GM18861 (cell line): Measurements from ENCODE around the gene ROMO1.
A peak's percentile ranks its signal among the peaks of the same experiment; 100 is the strongest.

Experiments
- ATAC-seq: cut with Tn5 transposase; IDR thresholded peaks from one replicate; pipeline ENCODE4 v1.9.1; 2021; ENCODE audit not compliant: unreplicated experiment

Gene ROMO1

DNA sequence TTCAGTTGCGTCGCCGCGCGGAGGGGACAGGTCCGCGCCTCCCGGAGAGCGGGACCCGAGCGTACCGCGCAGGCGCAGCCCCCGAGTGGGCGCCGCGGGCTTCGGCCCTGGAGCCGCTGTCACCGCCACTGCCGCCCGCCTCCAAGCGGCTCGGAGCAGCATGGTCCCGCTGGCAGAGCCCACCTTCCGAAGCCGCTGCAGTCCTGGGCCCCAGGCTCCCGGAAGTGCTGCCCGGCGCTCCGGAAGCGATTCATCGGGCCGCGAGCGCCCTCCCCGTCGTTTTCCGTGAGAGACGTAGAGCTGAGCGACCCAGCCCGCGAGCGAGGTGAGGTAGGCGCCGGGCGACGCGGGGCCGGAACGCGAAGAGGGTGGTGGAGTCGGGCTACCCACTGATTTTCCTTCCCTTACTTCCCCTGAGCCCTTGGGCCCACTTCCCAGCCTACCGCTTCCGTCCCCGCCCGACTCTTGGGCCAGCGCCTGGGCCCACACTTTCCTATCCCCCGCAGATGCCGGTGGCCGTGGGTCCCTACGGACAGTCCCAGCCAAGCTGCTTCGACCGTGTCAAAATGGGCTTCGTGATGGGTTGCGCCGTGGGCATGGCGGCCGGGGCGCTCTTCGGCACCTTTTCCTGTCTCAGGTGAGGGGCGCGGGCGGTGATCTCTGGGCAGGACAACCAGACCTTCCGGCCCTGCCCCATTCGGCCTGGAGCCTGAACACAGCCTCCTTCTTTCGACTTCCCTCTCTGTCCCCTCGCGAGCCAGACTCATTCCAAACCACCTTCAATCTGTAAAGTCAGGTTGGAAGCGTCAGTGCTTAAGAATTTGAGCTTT lies at the start of gene ROMO1, which contains the start of gene NFS1:
Gene ROMO1 (plus strand): TSS at position 279 of the 830 bp plus-strand sequence. CDS start 228 bp downstream, at position 507.
Gene NFS1 (minus strand): TSS at position 226 of the 830 bp plus-strand sequence. CDS start 64 bp downstream, at position 162.
- ATAC-seq, result peak; percentile 60

DNA sequence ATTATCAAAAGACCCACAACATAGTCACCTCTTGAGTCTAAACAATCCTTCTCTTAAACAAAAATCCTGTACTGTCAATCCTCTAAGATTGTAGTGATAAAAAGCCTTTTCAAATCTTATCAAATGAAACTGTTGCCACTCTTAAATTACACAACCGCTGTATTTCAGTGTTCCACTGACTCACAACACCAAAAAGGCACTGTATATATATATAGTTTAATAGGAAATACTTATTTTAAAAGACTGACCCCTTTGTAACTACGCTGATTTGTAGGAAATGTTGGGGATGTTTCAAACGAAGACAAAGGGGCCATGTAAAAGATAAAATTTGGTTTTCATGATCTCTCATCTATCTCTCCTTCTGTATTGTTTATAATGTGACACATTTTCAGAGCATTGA lies 48.6 kb upstream of the ROMO1 start:
- ATAC-seq, result no peak

DNA sequence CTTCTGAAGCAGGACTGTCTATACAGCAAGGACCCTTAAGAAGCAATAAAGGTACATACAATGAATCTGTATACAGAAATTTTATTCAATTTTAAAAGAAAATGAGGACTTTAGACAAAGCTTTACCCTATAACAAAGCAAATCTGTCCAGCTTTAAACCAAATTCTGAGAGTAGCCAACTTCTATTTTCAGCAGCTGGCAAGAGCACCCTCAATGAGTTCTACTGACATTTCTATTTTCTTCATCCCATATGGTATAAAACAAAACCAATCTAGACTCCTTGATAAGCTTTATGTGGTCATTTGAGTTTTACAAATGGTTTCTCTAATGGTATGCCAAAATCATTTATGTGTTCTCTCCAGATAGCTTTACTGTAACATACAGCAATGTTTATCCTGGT lies 47.2 kb upstream of the ROMO1 start:
- no peak for ATAC-seq

DNA sequence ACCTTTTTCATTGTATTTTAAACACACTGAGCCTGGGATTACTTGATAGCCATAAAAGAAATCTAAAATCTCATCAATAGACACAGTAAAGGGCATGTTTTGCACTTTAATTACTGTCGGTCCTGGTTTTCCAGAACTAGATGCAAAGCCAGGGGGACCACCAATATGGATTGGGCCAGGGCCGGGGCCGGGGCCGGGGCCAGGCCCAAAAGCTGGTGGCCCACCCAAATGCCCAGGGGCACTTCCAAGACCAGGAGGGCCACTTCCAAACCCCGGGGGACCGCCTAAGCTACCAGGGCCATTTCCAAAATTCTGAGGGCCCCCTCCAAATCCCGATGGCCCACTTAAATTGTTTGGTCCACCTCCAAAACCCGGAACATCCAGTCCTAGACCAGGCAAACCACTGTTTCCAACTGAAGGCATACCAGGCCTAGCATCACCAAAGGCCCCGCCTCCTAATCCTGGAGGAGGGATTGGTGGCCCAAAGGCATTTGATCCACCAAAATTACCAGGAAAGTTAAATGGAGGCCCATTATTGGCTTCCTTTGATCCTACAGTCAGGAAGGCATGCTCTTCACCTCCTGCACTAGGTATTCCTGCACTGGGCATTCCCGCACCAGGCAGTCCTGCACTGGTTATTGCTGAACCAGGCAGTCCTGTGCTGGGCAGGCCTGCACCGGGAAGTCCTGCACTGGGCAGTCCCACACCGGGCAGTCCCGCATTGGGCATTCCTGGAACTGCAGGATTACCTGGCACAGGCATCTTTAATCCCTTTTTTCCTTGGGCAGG lies 46.4 kb upstream of the ROMO1 start:
- ATAC-seq, result no peak

DNA sequence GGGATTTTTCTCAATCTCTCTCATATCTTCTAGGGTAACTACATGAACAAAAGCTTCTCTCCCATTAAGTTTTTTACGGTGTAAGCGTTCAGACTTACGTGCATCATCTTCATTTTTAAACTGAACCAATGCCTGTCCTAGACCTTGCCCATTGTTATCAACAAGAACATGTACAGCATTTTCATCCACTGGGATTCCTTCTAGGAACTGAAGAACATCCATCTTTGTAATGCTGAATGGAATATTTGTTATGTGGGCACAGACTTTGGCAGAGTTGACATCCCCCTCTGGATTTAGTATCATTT lies 45.8 kb upstream of the ROMO1 start:
- ATAC-seq, result no peak

DNA sequence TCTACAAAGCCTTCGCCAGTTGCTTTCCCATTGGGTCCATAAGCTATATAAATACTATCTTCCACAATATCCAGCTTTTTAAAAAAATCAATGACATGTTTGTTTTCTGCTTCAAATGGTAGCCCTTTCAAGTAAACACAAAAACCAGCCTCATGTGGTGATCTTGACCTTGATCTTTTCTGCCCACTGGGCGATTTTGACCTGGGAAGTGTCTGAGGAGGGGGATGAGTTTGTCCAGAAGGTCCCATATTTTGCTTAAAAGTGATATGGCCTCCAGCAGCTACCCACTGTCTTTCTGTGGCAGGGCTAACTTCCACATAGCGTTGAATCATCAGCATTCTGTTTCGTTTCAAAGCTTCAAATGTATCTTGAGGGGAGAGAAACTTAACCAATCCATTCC lies 45.3 kb upstream of the ROMO1 start:
- no peak for ATAC-seq

DNA sequence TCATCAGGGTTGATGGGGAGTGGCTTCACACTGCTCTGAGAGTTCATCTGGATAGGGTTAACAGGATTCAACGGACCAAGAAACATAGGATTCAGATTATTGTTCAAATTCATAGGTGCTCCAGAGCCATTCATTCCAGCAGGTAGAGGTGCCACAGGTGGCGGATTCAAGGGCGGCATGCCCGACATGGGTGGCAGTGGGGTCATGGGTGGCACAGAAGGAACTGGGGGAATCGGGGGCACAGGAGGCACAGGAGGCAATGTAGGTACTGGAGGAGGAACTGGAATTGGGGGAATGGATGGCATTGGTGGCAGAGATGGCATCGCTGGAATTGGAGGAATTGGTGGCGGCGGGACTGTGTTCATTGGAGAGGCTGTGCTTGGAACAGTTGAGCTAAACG lies 44.8 kb upstream of the ROMO1 start:
- ATAC-seq, result no peak

DNA sequence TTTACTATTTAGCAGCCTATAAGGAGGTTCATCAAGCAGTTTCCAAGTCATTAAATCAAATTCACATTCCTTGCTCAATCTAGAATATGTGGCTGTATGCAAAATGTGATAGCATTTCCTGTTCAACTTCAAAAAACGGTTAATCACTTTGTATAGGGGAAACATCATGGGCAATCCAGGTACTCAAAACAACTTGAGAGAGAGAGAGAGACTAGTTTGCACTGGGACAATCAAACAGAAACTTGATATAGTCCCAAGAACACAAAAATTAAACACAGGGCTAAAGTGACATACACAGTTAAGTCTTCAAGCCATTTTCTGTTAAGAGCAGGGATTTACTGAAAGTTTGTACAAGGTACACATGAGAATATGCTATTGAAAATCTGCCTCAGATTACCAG lies 41.9 kb upstream of the ROMO1 start:
- no peak for ATAC-seq

DNA sequence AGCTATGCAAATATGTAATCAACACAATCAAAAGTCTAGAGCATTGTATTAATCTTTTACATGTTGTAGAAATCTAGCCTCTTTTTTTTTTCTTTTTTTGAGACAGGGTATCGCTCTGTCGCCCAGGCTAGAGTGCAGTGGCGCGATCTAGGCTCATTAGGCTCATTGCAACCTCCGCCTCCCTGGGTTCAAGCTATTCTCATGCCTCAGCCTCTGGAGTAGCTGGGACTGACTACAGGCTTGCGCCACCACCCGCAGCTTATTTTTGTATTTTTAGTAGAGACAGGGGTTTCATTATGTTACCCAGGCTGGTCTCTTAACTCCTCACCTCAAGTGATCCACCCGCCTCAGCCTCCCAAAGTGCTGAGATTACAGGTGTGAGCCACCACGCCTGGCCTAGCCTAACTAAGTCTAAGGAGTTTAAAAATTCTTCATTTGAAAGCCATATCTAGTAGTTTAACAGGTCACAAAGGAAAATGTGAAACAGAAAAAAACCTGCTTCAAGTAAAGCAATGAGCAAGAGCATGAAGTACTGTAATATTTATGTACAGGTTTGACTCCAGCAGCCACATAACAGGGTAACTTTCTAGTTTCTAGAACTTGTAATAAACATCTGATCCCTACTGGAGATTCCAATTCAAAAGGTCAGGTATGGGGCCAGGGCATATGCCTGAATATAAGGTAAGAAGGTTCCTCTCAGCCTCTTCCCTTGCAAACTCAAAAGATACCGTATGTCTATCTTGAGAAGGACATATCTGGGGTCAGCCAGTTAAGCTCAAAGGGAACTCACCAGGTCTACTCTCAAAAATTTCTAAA lies 38.9 kb upstream of the ROMO1 start:
- ATAC-seq, result no peak

DNA sequence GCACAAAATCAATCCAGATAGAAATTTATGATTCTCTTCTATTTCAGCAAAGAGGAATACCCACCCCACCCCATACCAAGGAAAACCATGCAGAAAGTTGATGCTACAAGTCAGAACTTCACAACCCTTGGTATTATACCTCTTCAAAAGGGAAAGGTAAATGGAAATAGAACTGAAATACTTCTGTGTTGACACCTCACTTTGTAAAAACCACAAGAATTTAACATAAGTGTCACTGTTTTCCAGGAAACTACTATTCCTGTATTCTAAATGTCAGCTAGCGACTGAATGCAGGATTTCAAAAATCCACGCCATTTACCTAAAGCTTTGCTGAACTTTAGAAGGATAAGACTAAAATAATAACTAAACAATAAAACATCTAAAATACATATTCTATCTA lies 38.2 kb upstream of the ROMO1 start:
- ATAC-seq, result no peak

DNA sequence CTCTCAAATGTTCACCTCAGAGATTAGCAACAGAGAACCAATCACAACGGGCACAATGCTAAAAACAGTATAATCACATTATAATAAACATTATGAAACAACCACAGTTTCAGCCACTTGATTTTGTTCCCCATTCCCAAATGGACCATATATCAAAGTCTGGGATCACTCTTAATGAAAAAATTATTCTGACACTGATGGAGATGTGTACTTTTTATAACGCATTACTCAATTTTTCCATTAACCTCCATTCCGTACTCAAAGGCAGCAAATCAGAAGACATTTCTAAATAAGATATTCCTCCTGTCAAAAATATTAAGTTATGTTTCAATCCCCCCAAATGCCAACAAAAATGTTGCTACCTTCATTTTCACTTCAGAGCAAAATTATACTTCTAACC lies 37.3 kb upstream of the ROMO1 start:
- ATAC-seq, result no peak

DNA sequence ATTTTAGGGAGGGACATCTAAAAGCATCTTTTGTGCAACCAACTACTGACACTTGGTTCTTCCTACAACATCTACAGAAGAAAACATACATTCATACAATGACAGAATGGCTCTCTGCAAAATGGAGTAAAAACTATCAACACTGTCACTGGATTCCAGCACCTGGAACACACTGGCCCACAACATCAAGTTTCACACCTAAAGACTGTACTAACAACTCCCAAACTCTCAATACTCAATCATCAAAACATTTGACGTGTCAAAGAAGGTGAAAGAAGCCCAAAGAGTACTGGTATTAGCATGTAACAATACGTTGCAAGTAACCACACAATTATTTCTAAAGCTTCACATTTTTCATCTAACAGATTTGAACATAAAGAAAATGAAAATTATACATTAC lies 36.7 kb upstream of the ROMO1 start:
- no peak for ATAC-seq

DNA sequence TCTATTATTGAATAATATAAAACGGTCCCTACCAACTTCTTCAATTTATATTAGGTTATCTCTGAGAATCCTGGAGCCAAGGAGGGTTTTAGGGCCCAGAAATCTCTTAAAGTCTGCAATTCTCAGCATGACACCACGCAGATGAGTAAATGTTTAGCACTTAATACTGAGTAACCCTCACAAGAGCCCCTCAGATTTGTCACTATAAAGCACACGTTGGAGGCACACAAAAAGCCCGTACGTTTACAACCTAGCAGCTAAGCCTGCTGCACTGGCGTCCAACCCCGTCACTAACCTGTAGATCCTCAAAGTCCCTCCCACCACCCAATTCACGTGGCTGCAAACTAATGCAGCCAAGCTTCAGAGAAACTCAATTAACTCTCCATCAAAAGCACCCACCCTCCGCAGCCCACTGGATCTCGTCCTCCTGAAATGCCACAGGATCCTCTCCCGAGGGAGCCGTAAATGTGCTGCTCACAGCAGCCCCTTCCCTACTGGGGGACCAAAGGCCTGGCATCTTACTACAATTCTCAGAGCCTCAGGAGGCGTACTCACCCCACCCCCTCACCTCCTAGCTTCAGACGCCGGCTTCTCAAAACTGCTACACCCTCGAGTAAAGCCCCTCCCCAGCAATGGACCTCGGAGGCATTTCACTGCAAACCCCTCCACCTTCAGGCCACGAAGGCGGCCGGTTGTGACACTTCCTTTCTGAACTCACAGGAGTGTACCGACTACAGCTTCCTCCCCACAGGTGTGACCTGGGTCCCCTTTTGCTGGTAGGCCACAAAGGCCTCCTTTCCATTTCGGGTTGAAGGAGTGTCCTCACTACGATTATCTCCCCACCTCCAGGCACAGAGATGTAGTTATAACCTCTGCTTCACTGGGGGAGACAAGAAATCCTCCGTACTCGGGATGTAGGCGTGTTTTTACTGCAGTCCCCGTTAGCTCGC lies 35.4 kb upstream of the ROMO1 start:
- peak; percentile 29 for ATAC-seq

DNA sequence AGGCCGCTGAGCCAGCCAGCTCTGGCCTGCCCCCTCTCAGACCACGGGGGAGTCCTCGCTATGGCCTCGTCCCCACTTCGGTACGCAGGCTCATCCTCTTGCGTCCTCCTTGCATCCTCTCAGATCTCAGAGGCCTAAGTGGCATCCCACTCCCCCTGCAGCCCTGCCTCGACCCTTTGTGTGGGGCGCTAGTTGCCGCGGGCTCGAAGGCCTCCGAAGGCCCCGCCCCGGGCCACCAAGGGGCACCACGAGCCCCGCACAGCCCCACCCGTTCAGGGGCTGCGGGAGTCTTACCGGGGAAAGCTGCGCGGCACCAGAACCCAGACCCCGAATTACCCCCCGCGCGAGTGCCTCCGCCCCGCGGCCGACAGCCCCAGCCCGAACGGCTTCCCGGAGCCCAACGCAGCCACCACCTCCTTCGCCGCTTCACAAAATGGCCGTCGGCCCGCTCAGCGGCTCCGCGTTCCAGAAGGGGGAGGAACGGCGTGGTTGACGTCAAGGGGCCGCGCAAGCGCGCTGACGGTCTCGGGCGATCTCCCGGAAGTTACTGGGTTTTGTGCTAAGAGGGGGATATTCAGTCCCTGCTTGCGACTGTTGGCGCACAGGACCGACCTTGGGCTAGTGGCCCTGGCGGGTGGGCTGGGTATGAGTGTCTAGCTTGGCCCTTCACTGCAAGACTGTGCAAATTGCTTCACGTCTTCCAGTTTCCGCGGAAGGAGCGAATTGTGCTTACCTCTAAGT lies 34.6 kb upstream of the ROMO1 start, which contains the start of the genes CPNE1 and RBM12:
Gene CPNE1 (minus strand): TSS at position 435 of the 741 bp plus-strand sequence. CDS start 31,977 bp downstream, outside the sequence.
Gene RBM12 (minus strand): TSS at position 435 of the 741 bp plus-strand sequence. CDS start 9,578 bp downstream, outside the sequence.
- ATAC-seq, result peak; percentile 71

DNA sequence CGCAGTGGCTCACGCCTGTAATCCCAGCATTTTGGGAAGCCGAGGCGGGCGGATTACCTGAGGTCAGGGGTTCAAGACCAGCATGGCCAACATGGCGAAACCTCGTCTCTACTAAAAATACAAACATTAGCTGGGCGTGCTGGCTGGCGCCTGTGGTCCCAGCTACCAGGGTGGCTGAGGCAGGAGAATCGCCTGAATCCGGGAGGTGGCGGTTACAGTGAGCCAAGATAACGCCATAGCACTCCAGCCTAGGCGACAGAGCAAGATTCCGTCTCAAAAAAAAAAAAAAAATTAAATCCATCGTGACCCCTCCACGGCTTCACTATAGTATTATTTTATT lies 33.3 kb upstream of the ROMO1 start:
- no peak for ATAC-seq

DNA sequence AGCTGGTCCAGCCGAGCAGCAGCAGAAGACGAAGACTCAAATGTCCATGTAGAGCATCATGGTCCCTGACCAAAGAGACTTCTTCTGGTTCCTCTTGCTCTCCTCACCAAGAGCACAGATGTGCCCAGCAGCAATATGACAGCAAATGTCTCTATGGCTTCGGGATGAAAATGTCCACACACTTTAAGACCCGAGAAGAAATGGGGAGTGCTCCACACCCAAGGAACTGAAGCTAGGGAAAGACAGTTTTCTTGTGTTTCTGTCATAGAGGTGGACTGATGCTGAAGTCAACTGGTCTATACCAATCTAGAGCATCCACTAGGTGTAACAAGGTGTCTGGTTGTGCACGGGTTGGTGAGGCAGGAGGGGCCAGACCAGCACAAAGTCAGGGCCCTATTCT lies 30.0 kb upstream of the ROMO1 start:
- no peak for ATAC-seq

DNA sequence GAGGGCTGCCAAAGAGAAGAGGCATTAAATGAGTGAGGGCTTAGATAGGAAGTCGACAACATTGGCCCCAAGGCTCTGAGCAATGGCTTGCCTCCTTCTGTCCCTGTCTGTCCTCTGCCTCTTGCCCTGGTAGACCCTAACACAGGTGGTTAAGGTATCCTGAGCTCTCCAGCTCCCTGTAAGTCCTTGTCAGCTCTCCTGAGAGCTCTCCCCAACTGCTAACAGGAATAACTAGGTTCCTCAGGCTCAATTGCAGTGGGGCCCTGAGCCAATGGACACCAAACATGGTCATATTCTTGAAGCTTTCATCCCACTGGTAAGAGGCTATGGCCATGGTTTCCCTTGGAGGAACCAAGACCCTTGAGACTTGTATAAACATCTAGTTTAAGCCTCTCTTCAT lies 29.5 kb upstream of the ROMO1 start:
- no peak for ATAC-seq

DNA sequence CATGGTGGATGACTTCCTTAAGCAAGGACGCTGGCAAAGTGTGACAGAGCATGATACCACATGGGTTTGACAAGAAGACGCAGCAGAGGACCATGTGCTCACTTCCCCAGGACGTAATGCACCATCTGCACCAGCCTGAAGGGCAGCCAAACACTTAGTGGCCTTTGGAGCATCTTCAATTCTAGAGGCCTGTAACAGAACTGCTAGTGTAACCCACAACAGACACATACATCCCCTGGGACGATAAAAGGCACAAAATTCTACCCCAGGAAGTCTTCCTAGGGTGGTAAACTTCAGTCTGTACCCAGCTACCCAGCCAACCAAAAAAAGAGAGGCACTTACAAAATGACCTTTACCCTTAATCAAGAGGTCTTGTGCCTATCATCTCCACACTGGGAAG lies 25.3 kb upstream of the ROMO1 start:
- no peak for ATAC-seq

DNA sequence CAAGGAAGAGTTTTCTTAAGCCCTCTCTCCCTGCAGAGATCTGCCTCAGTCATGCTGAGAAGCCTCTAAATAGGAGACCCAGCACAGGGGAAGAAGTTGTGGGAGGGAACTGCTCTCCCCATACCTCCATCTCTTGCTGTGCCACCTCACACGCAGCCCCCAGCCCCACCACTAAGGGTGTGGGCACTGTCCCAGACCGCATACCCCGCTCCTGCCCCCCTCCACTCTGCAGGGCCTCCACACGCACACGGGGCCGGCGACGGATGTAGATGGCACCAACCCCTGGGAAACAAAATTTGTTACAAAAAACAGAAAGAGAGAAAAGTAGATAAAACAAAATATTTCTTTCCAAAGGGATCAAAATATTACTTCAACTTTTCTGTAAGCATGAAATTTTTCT lies 24.3 kb upstream of the ROMO1 start:
- no peak for ATAC-seq
